Measurements from ENCODE around the gene ZNF526.

Gene ZNF526

GRCh38 chr19:42225718-42226292 lies 5.7 kb downstream of the ZNF526 start:
- DNase-seq, result no peak

GRCh38 chr19:42226886-42227285 lies 6.8 kb downstream of the ZNF526 start:
- no peak for DNase-seq

- DNase-seq, result no peak
These were observed 8.5 kb downstream of the ZNF526 start for GRCh38 chr19:42228641-42229040.

- DNase-seq, result no peak
These were observed 9.3 kb downstream of the ZNF526 start for GRCh38 chr19:42229301-42229854.

GRCh38 chr19:42229855-42230351 lies 9.8 kb downstream of the ZNF526 start:
- no peak for DNase-seq

- no peak for DNase-seq
These were observed 10.5 kb downstream of the ZNF526 start for GRCh38 chr19:42230571-42230970.

GRCh38 chr19:42232435-42232834 lies 12.3 kb downstream of the ZNF526 start:
- DNase-seq, result no peak

GRCh38 chr19:42233106-42233505 lies 13.0 kb downstream of the ZNF526 start:
- no peak for DNase-seq

- no peak for DNase-seq
These were observed 13.7 kb downstream of the ZNF526 start for GRCh38 chr19:42233678-42234292.

GRCh38 chr19:42234364-42234763 lies 14.3 kb downstream of the ZNF526 start:
- no peak for DNase-seq

- DNase-seq, result no peak
These were observed 15.1 kb downstream of the ZNF526 start for GRCh38 chr19:42235181-42235580.

- no peak for DNase-seq
These were observed 19.6 kb downstream of the ZNF526 start for GRCh38 chr19:42239544-42240220.

GRCh38 chr19:42241279-42241678 lies 21.2 kb downstream of the ZNF526 start:
- DNase-seq, result no peak

GRCh38 chr19:42242069-42242511 lies 22.0 kb downstream of the ZNF526 start:
- DNase-seq, result peak; percentile 17

GRCh38 chr19:42242512-42243409 lies 22.6 kb downstream of the ZNF526 start, which contains the start of gene GSK3A:
TSS of gene GSK3A (minus strand) at chr19:42242602. CDS start at chr19:42242465, 137 bp downstream.
- peak; percentile 98 for DNase-seq

GRCh38 chr19:42244347-42245220 lies 24.5 kb downstream of the ZNF526 start:
- peak; percentile 92 for DNase-seq

GRCh38 chr19:42245231-42245630 lies 25.1 kb downstream of the ZNF526 start:
- DNase-seq, result no peak

GRCh38 chr19:42246143-42246921 lies 26.2 kb downstream of the ZNF526 start:
- DNase-seq, result peak; percentile 49

GRCh38 chr19:42246922-42247639 lies 27.0 kb downstream of the ZNF526 start:
- peak; percentile 33 for DNase-seq

- peak; percentile 26 for DNase-seq
These were observed 27.6 kb downstream of the ZNF526 start for GRCh38 chr19:42247640-42248199.

All from CD4-positive, alpha-beta T cell treated with Interleukin-15 for 1 hour (primary cell).